ENCODE measurements around the gene KCNA1.

KCNA1 gene

GRCh38 chr12:4914720-4915119 lies 5.0 kb downstream of the KCNA1 start:
- Histone ChIP-seq H3K36me3 (ENCODE audit: control insufficient read depth in 1 of 2, insufficient read depth in 2 of 2, low read length in 2 of 2) (no peaks in the 10 kb centered on the region), H3K27ac (ENCODE audit: low read length) (no peak overlapping the region), H3K4me3 (ENCODE audit: low read depth in 1 of 2, low read length in 2 of 2) (no peak overlapping the region), H3K9me3 (ENCODE audit: control insufficient read depth in 1 of 2, low read length in 2 of 2) (no peaks in the 10 kb centered on the region), H3K27me3 (ENCODE audit: low read depth, low read length) (peaks cover 27% of the 10 kb centered on the region), H3K4me1 (ENCODE audit: control insufficient read depth in 1 of 2, insufficient read depth in 2 of 2, low read length in 2 of 2) (peaks cover 0 to 17% of the 10 kb centered on the region in 2 donors)

- H3K4me1 ChIP-seq (ENCODE audit: control insufficient read depth in 1 of 2, insufficient read depth in 2 of 2, low read length in 2 of 2), result peaks cover 0 to 7% of the 10 kb centered on the region in 2 donors
- no peak overlapping the region for H3K27ac ChIP-seq (ENCODE audit: low read length)
- no peaks in the 10 kb centered on the region for H3K9me3 ChIP-seq (ENCODE audit: control insufficient read depth in 1 of 2, low read length in 2 of 2)
- H3K36me3 ChIP-seq (ENCODE audit: control insufficient read depth in 1 of 2, insufficient read depth in 2 of 2, low read length in 2 of 2), result no peaks in the 10 kb centered on the region
- H3K27me3 ChIP-seq (ENCODE audit: low read depth, low read length), result peaks cover 19% of the 10 kb centered on the region
- no peak overlapping the region for H3K4me3 ChIP-seq (ENCODE audit: low read depth in 1 of 2, low read length in 2 of 2)
These were observed 6.0 kb downstream of the KCNA1 start for GRCh38 chr12:4915752-4916151.

GRCh38 chr12:4918950-4919660 lies 9.4 kb downstream of the KCNA1 start:
- Histone ChIP-seq H3K27me3 (ENCODE audit: low read depth, low read length) (no peaks in the 10 kb centered on the region), H3K4me3 (ENCODE audit: low read depth in 1 of 2, low read length in 2 of 2) (no peak overlapping the region), H3K9me3 (ENCODE audit: control insufficient read depth in 1 of 2, low read length in 2 of 2) (no peaks in the 10 kb centered on the region), H3K36me3 (ENCODE audit: control insufficient read depth in 1 of 2, insufficient read depth in 2 of 2, low read length in 2 of 2) (no peaks in the 10 kb centered on the region), H3K27ac (ENCODE audit: low read length) (no peak overlapping the region), H3K4me1 (ENCODE audit: control insufficient read depth in 1 of 2, insufficient read depth in 2 of 2, low read length in 2 of 2) (no peaks in the 10 kb centered on the region)

- no peaks in the 10 kb centered on the region for H3K4me1 ChIP-seq (ENCODE audit: control insufficient read depth in 1 of 2, insufficient read depth in 2 of 2, low read length in 2 of 2)
- no peaks in the 10 kb centered on the region for H3K36me3 ChIP-seq (ENCODE audit: control insufficient read depth in 1 of 2, insufficient read depth in 2 of 2, low read length in 2 of 2)
- H3K27me3 ChIP-seq (ENCODE audit: low read depth, low read length), result no peaks in the 10 kb centered on the region
- no peaks in the 10 kb centered on the region for H3K9me3 ChIP-seq (ENCODE audit: control insufficient read depth in 1 of 2, low read length in 2 of 2)
- no peak overlapping the region for H3K27ac ChIP-seq (ENCODE audit: low read length)
- no peak overlapping the region for H3K4me3 ChIP-seq (ENCODE audit: low read depth in 1 of 2, low read length in 2 of 2)
These were observed 22.9 kb downstream of the KCNA1 start for GRCh38 chr12:4932576-4932975.

- Histone ChIP-seq H3K27ac (ENCODE audit: low read length) (no peak overlapping the region), H3K4me1 (ENCODE audit: control insufficient read depth in 1 of 2, insufficient read depth in 2 of 2, low read length in 2 of 2) (no peaks in the 10 kb centered on the region), H3K36me3 (ENCODE audit: control insufficient read depth in 1 of 2, insufficient read depth in 2 of 2, low read length in 2 of 2) (no peaks in the 10 kb centered on the region), H3K4me3 (ENCODE audit: low read depth in 1 of 2, low read length in 2 of 2) (no peak overlapping the region), H3K27me3 (ENCODE audit: low read depth, low read length) (no peaks in the 10 kb centered on the region), H3K9me3 (ENCODE audit: control insufficient read depth in 1 of 2, low read length in 2 of 2) (no peaks in the 10 kb centered on the region)
These were observed 23.7 kb downstream of the KCNA1 start for GRCh38 chr12:4933411-4933810.

- Histone ChIP-seq H3K4me1 (ENCODE audit: control insufficient read depth in 1 of 2, insufficient read depth in 2 of 2, low read length in 2 of 2) (no peaks in the 10 kb centered on the region), H3K4me3 (ENCODE audit: low read depth in 1 of 2, low read length in 2 of 2) (no peak overlapping the region), H3K27me3 (ENCODE audit: low read depth, low read length) (no peaks in the 10 kb centered on the region), H3K36me3 (ENCODE audit: control insufficient read depth in 1 of 2, insufficient read depth in 2 of 2, low read length in 2 of 2) (no peaks in the 10 kb centered on the region), H3K9me3 (ENCODE audit: control insufficient read depth in 1 of 2, low read length in 2 of 2) (no peaks in the 10 kb centered on the region), H3K27ac (ENCODE audit: low read length) (no peak overlapping the region)
These were observed 24.8 kb downstream of the KCNA1 start for GRCh38 chr12:4934407-4935035.

- Histone ChIP-seq H3K4me3 (ENCODE audit: low read depth in 1 of 2, low read length in 2 of 2) (no peak overlapping the region), H3K27ac (ENCODE audit: low read length) (no peak overlapping the region), H3K4me1 (ENCODE audit: control insufficient read depth in 1 of 2, insufficient read depth in 2 of 2, low read length in 2 of 2) (no peaks in the 10 kb centered on the region), H3K27me3 (ENCODE audit: low read depth, low read length) (no peaks in the 10 kb centered on the region), H3K36me3 (ENCODE audit: control insufficient read depth in 1 of 2, insufficient read depth in 2 of 2, low read length in 2 of 2) (no peaks in the 10 kb centered on the region), H3K9me3 (ENCODE audit: control insufficient read depth in 1 of 2, low read length in 2 of 2) (no peaks in the 10 kb centered on the region)
These were observed 29.2 kb downstream of the KCNA1 start for GRCh38 chr12:4938900-4939299.

- Histone ChIP-seq H3K27me3 (ENCODE audit: low read depth, low read length) (no peaks in the 10 kb centered on the region), H3K4me1 (ENCODE audit: control insufficient read depth in 1 of 2, insufficient read depth in 2 of 2, low read length in 2 of 2) (no peaks in the 10 kb centered on the region), H3K36me3 (ENCODE audit: control insufficient read depth in 1 of 2, insufficient read depth in 2 of 2, low read length in 2 of 2) (no peaks in the 10 kb centered on the region), H3K9me3 (ENCODE audit: control insufficient read depth in 1 of 2, low read length in 2 of 2) (no peaks in the 10 kb centered on the region), H3K4me3 (ENCODE audit: low read depth in 1 of 2, low read length in 2 of 2) (no peak overlapping the region), H3K27ac (ENCODE audit: low read length) (no peak overlapping the region)
These were observed 29.8 kb downstream of the KCNA1 start for GRCh38 chr12:4939418-4940023.

GRCh38 chr12:4943067-4943937 lies 33.6 kb downstream of the KCNA1 start:
- H3K27me3 ChIP-seq (ENCODE audit: low read depth, low read length), result no peaks in the 10 kb centered on the region
- H3K36me3 ChIP-seq (ENCODE audit: control insufficient read depth in 1 of 2, insufficient read depth in 2 of 2, low read length in 2 of 2), result no peaks in the 10 kb centered on the region
- no peak overlapping the region for H3K27ac ChIP-seq (ENCODE audit: low read length)
- H3K4me3 ChIP-seq (ENCODE audit: low read depth in 1 of 2, low read length in 2 of 2), result no peak overlapping the region
- H3K9me3 ChIP-seq (ENCODE audit: control insufficient read depth in 1 of 2, low read length in 2 of 2), result no peaks in the 10 kb centered on the region
- no peaks in the 10 kb centered on the region for H3K4me1 ChIP-seq (ENCODE audit: control insufficient read depth in 1 of 2, insufficient read depth in 2 of 2, low read length in 2 of 2)

GRCh38 chr12:4943938-4944284 lies 34.2 kb downstream of the KCNA1 start:
- H3K4me1 ChIP-seq (ENCODE audit: control insufficient read depth in 1 of 2, insufficient read depth in 2 of 2, low read length in 2 of 2), result no peaks in the 10 kb centered on the region
- H3K36me3 ChIP-seq (ENCODE audit: control insufficient read depth in 1 of 2, insufficient read depth in 2 of 2, low read length in 2 of 2), result no peaks in the 10 kb centered on the region

GRCh38 chr12:4947253-4947652 lies 37.5 kb downstream of the KCNA1 start:
- Histone ChIP-seq H3K36me3 (ENCODE audit: control insufficient read depth in 1 of 2, insufficient read depth in 2 of 2, low read length in 2 of 2) (no peaks in the 10 kb centered on the region), H3K27me3 (ENCODE audit: low read depth, low read length) (no peaks in the 10 kb centered on the region), H3K27ac (ENCODE audit: low read length) (no peak overlapping the region), H3K9me3 (ENCODE audit: control insufficient read depth in 1 of 2, low read length in 2 of 2) (no peaks in the 10 kb centered on the region), H3K4me3 (ENCODE audit: low read depth in 1 of 2, low read length in 2 of 2) (no peak overlapping the region), H3K4me1 (ENCODE audit: control insufficient read depth in 1 of 2, insufficient read depth in 2 of 2, low read length in 2 of 2) (no peaks in the 10 kb centered on the region)

More at GRCh38 chr12:4943938-4944284, 34.2 kb downstream of the KCNA1 start:
- Histone ChIP-seq H3K4me3 (ENCODE audit: low read depth in 1 of 2, low read length in 2 of 2) (no peak overlapping the region), H3K27ac (ENCODE audit: low read length) (no peak overlapping the region), H3K9me3 (ENCODE audit: control insufficient read depth in 1 of 2, low read length in 2 of 2) (no peaks in the 10 kb centered on the region), H3K27me3 (ENCODE audit: low read depth, low read length) (no peaks in the 10 kb centered on the region)
